Nephron progenitor cell (in vitro differentiated cells): Measurements from ENCODE around the gene NPSR1.

Experiments used
- DNase-seq: peaks from one replicate; pipeline ENCODE4 v3.0.0; 2021
- H3K27ac Mint-ChIP-seq: 2 replicates; pipeline ENCODE4 v1.8.0; 2021; ENCODE audit warnings: mild to moderate bottlenecking, moderate library complexity, mixed read lengths
- H3K27me3 Mint-ChIP-seq: 2 replicates; pipeline ENCODE4 v1.8.0; 2021; ENCODE audit warnings: mild to moderate bottlenecking, low read depth, mixed read lengths; ENCODE audit not compliant: poor library complexity
- H3K36me3 Mint-ChIP-seq: 2 replicates; pipeline ENCODE4 v1.8.0; 2021; ENCODE audit warnings: low read depth, mixed read lengths
- H3K4me1 Mint-ChIP-seq: 2 replicates; pipeline ENCODE4 v1.8.0; 2021; ENCODE audit warnings: mixed read lengths
- H3K4me3 Mint-ChIP-seq: 2 replicates; pipeline ENCODE4 v1.8.0; 2021; ENCODE audit warnings: mild to moderate bottlenecking, moderate library complexity, mixed read lengths
- H3K9me3 Mint-ChIP-seq: 2 replicates; pipeline ENCODE4 v1.8.0; 2021; ENCODE audit warnings: mild to moderate bottlenecking, moderate library complexity, mixed read lengths
- CTCF ChIP-seq: fragments of 200-600 bp; sonication (generic); IDR thresholded peaks from 2 replicates; pipeline ENCODE4 v1.5.0; 2021; ENCODE audit warnings: antibody characterized with exemption

NPSR1 gene

GRCh38 chr7:34664755-34665154 is 6.7 kb downstream of the NPSR1 start:
- H3K27ac Mint-ChIP-seq = no peak overlapping the region
- H3K9me3 Mint-ChIP-seq = no peaks in the 10 kb centered on the region
- no peak for TF ChIP-seq CTCF
- H3K27me3 Mint-ChIP-seq = peaks cover 7% of the 10 kb centered on the region
- DNase-seq = no peak
- H3K4me1 Mint-ChIP-seq = peaks cover 20% of the 10 kb centered on the region
- H3K36me3 Mint-ChIP-seq = no peaks in the 10 kb centered on the region
- H3K4me3 Mint-ChIP-seq = no peak overlapping the region

- DNase-seq = no peak
- no peak for TF ChIP-seq CTCF
- H3K36me3 Mint-ChIP-seq = no peaks in the 10 kb centered on the region
- H3K27ac Mint-ChIP-seq = no peak overlapping the region
- H3K27me3 Mint-ChIP-seq = peaks cover 3% of the 10 kb centered on the region
- H3K4me3 Mint-ChIP-seq = no peak overlapping the region
- no peaks in the 10 kb centered on the region for H3K4me1 Mint-ChIP-seq
- no peaks in the 10 kb centered on the region for H3K9me3 Mint-ChIP-seq
These were observed 14.4 kb downstream of the NPSR1 start for GRCh38 chr7:34672430-34672829.

GRCh38 chr7:34673066-34673465 is 15.0 kb downstream of the NPSR1 start:
- Mint-ChIP-seq H3K4me3 (no peak overlapping the region), H3K36me3 (no peaks in the 10 kb centered on the region), H3K27me3 (peaks cover 3% of the 10 kb centered on the region), H3K9me3 (no peaks in the 10 kb centered on the region), H3K27ac (no peak overlapping the region), H3K4me1 (no peaks in the 10 kb centered on the region)
- TF ChIP-seq CTCF = no peak
- DNase-seq = no peak

GRCh38 chr7:34675749-34676374 is 17.8 kb downstream of the NPSR1 start:
- peak; percentile 35 for DNase-seq
- TF ChIP-seq CTCF = peak; percentile 62
- Mint-ChIP-seq H3K9me3 (no peaks in the 10 kb centered on the region), H3K36me3 (no peaks in the 10 kb centered on the region), H3K4me1 (no peaks in the 10 kb centered on the region), H3K27me3 (peaks cover 3% of the 10 kb centered on the region), H3K4me3 (no peak overlapping the region), H3K27ac (no peak overlapping the region)

GRCh38 chr7:34677491-34677890 is 19.5 kb downstream of the NPSR1 start:
- no peak overlapping the region for H3K27ac Mint-ChIP-seq
- no peak for TF ChIP-seq CTCF
- no peak for DNase-seq
- H3K4me1 Mint-ChIP-seq = no peaks in the 10 kb centered on the region
- no peak overlapping the region for H3K4me3 Mint-ChIP-seq
- H3K27me3 Mint-ChIP-seq = peaks cover 3% of the 10 kb centered on the region
- H3K36me3 Mint-ChIP-seq = no peaks in the 10 kb centered on the region
- H3K9me3 Mint-ChIP-seq = no peaks in the 10 kb centered on the region

- H3K4me1 Mint-ChIP-seq = no peaks in the 10 kb centered on the region
- no peaks in the 10 kb centered on the region for H3K36me3 Mint-ChIP-seq
- H3K4me3 Mint-ChIP-seq = no peak overlapping the region
- H3K27me3 Mint-ChIP-seq = peaks cover 3% of the 10 kb centered on the region
- no peak for DNase-seq
- no peak overlapping the region for H3K27ac Mint-ChIP-seq
- peaks cover 3% of the 10 kb centered on the region for H3K9me3 Mint-ChIP-seq
- TF ChIP-seq CTCF = no peak
These were observed 29.5 kb downstream of the NPSR1 start for GRCh38 chr7:34687529-34687928.
